Gastrocnemius medialis (tissue), 4 donors: ENCODE data around the gene TOB1.

ENCODE experiments used
- POLR2A ChIP-seq, 2 donors: fragments of 450-650 bp; IDR thresholded peaks; one replicate each; pipeline ENCODE4 v1.6.1; 2017; ENCODE audit warnings: antibody characterized with exemption in 2 of 2, mild to moderate bottlenecking in 2 of 2, moderate library complexity in 2 of 2
- TF ChIP-seq, protein P1 (sequence below), 5 experiments: fragments of 450-650 bp in 3 of 5; fragments of 200-600 bp in 2 of 5; sonication (generic) in 2 of 5; IDR thresholded peaks in 4 of 5; conservative IDR thresholded peaks in 1 of 5; 1 replicate in 4 of 5; 2 replicates in 1 of 5; pipeline ENCODE4 v1.5.1; 2016 to 2019; ENCODE audit warnings: antibody characterized with exemption in 5 of 5, mild to moderate bottlenecking in 3 of 5, moderate library complexity in 3 of 5

DNA sequence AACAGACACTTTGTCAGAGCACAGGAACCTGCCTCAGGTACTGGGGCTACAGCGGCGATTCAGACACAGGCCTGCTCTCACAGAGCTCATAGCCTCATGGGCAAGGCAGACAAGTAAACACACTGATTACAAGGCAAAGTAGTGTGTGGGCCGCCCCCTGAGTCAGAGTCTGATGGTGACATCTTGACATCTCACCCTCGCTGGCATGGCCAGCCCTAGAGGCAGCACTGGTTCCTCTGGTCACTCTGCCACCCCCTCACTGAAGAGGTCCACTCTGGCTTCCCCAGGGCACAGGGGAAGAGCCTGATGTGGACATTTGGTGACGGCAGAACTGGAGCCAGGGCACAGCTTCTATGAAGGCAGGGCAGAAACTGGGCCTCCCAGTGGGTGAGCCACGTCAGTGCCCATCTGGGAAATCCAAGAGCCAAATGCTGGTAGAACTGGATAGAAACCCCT lies 32.9 kb upstream of the TOB1 start:
- TF ChIP-seq, protein P1, sequence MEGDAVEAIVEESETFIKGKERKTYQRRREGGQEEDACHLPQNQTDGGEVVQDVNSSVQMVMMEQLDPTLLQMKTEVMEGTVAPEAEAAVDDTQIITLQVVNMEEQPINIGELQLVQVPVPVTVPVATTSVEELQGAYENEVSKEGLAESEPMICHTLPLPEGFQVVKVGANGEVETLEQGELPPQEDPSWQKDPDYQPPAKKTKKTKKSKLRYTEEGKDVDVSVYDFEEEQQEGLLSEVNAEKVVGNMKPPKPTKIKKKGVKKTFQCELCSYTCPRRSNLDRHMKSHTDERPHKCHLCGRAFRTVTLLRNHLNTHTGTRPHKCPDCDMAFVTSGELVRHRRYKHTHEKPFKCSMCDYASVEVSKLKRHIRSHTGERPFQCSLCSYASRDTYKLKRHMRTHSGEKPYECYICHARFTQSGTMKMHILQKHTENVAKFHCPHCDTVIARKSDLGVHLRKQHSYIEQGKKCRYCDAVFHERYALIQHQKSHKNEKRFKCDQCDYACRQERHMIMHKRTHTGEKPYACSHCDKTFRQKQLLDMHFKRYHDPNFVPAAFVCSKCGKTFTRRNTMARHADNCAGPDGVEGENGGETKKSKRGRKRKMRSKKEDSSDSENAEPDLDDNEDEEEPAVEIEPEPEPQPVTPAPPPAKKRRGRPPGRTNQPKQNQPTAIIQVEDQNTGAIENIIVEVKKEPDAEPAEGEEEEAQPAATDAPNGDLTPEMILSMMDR (IDR thresholded peaks at IDR 0.05 in 4 of 5, conservative IDR thresholded peaks at IDR 0.05 in 1 of 5), result no peak
- no peak for TF ChIP-seq POLR2A (IDR thresholded peaks at IDR 0.05)
